Thyroid gland (tissue), 4 donors: Measurements from ENCODE around the gene HDAC11.

Experiments used
- POLR2A ChIP-seq, 2 donors: fragments of 450-650 bp; IDR thresholded peaks; one replicate each; pipeline ENCODE4 v1.6.1; 2017; ENCODE audit warnings: antibody characterized with exemption in 2 of 2, mild to moderate bottlenecking in 2 of 2, moderate library complexity in 1 of 2
- TF ChIP-seq, protein P1 (sequence below), 6 experiments: fragments of 200-600 bp in 3 of 6; fragments of 450-650 bp in 3 of 6; sonication (generic) in 3 of 6; IDR thresholded peaks; one replicate each; pipeline ENCODE4 v1.5.1; 2016 to 2019; ENCODE audit warnings: antibody characterized with exemption in 6 of 6, mild to moderate bottlenecking in 2 of 6, inconsistent platforms in 1 of 6, moderate library complexity in 1 of 6

GRCh38 chr3:13472286-13472685, 7.8 kb upstream of the HDAC11 start:
- TF ChIP-seq, protein P1, sequence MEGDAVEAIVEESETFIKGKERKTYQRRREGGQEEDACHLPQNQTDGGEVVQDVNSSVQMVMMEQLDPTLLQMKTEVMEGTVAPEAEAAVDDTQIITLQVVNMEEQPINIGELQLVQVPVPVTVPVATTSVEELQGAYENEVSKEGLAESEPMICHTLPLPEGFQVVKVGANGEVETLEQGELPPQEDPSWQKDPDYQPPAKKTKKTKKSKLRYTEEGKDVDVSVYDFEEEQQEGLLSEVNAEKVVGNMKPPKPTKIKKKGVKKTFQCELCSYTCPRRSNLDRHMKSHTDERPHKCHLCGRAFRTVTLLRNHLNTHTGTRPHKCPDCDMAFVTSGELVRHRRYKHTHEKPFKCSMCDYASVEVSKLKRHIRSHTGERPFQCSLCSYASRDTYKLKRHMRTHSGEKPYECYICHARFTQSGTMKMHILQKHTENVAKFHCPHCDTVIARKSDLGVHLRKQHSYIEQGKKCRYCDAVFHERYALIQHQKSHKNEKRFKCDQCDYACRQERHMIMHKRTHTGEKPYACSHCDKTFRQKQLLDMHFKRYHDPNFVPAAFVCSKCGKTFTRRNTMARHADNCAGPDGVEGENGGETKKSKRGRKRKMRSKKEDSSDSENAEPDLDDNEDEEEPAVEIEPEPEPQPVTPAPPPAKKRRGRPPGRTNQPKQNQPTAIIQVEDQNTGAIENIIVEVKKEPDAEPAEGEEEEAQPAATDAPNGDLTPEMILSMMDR (IDR thresholded peaks at IDR 0.05) = no peak
- no peak for TF ChIP-seq POLR2A (IDR thresholded peaks at IDR 0.05)
